HepG2 (cell line): ENCODE results near the gene TUBGCP4. TPM values are rescaled to one million over a fixed set of nuclear protein-coding genes. Genes with fewer than 3 reads are reported as not detected.

ENCODE experiments used
- ATAC-seq: fragments of 200-7000 bp; cut with Tn5 transposase; 3 replicates; pipeline ENCODE4 v1.9.1; 2020; ENCODE audit warnings: mild to moderate bottlenecking, moderate library complexity
- BruUV-seq: library from RNA; stranded (reverse); fragments of 400-500 nt; replicated peaks from 2 replicates; lab custom pipeline; 2021; lab: Mats Ljungman, UMichigan
- CTCF ChIA-PET: fragments of 300-600 bp; formaldehyde crosslinking; extraction: SDS; loops from one replicate; lab custom pipeline; 2021; ENCODE audit warnings: low total read pairs, inconsistent platforms, low intra/inter-chr PET ratio; lab: Yijun Ruan, JAX
- POLR2A ChIA-PET: fragments of 350-600 bp; sonication (Branson Sonifier 250); formaldehyde crosslinking; loops from one replicate; lab custom pipeline; 2020; ENCODE audit warnings: antibody characterized with exemption, inconsistent platforms; lab: Yijun Ruan, JAX
- DNase-seq: peaks from one replicate; pipeline ENCODE4 v3.0.0-alpha.2; 2015; ENCODE audit warnings: low spot score
- FAIRE-seq: peaks from 3 replicates; lab custom pipeline; 2011; peaks lifted over from hg19 to GRCh38; lab: Jason Lieb, UNC
- H2AFZ ChIP-seq: one replicate; pipeline ENCODE4 v1.6.1; 2011; ENCODE audit warnings: low read length, inconsistent platforms
- H3K27ac ChIP-seq: fragments of 300-600 bp; 3 replicates; pipeline ENCODE4 v1.8.0; 2011; ENCODE audit warnings: mixed run types, mild to moderate bottlenecking, mixed read lengths, low read length, inconsistent platforms; ENCODE audit not compliant: insufficient read depth; ENCODE audit errors: extremely low read length
- H3K27me3 ChIP-seq, 2 experiments: fragments of 200-600 bp in 1 of 2; 2 replicates in 1 of 2; 3 replicates in 1 of 2; pipeline versions ENCODE4 v1.6.0 to v1.8.0; 2011; ENCODE audit warnings: low read length in 2 of 2, mild to moderate bottlenecking in 2 of 2, moderate library complexity in 2 of 2, inconsistent platforms in 1 of 2; ENCODE audit not compliant: insufficient read depth in 2 of 2, control insufficient read depth in 1 of 2
- H3K36me3 ChIP-seq, 2 experiments: fragments of 200-600 bp in 1 of 2; replicated peaks in 1 of 2; 2 replicates in 1 of 2; 3 replicates in 1 of 2; pipeline versions ENCODE4 v1.5.1 to v1.8.0; 2011; ENCODE audit warnings: low read length in 2 of 2, inconsistent platforms in 1 of 2; ENCODE audit not compliant: insufficient read depth in 2 of 2, control insufficient read depth in 1 of 2
- H3K4me1 ChIP-seq: 2 replicates; pipeline ENCODE4 v1.5.1; 2012; ENCODE audit warnings: low read length, inconsistent platforms; ENCODE audit not compliant: insufficient read depth
- H3K4me2 ChIP-seq: 2 replicates; pipeline ENCODE4 v1.6.0; 2011; ENCODE audit warnings: low read depth, low read length, inconsistent platforms
- H3K4me3 ChIP-seq, 3 experiments: fragments of 200-600 bp in 1 of 3; sonication (generic), shearing (Covaris generic) in 1 of 3; replicated peaks in 1 of 3; 2 replicates each; pipeline ENCODE4 v1.5.1; 2011 to 2016; ENCODE audit warnings: low read length in 3 of 3, inconsistent platforms in 2 of 3, low read depth in 2 of 3, mild to moderate bottlenecking in 2 of 3, control low read depth in 1 of 3, mixed read lengths in 1 of 3; ENCODE audit not compliant: insufficient read depth in 1 of 3
- H3K79me2 ChIP-seq: one replicate; pipeline ENCODE4 v1.6.1; 2011; ENCODE audit warnings: low read length, inconsistent platforms; ENCODE audit not compliant: insufficient read depth
- H3K9ac ChIP-seq: 2 replicates; pipeline ENCODE4 v1.6.0; 2011; ENCODE audit warnings: mild to moderate bottlenecking, low read depth, low read length, inconsistent platforms; ENCODE audit not compliant: insufficient read depth
- H3K9me3 ChIP-seq: 2 replicates; pipeline ENCODE4 v1.5.1; 2012; ENCODE audit warnings: mild to moderate bottlenecking, low read length
- H4K20me1 ChIP-seq: 2 replicates; pipeline ENCODE4 v1.6.0; 2011; ENCODE audit warnings: inconsistent platforms, mild to moderate bottlenecking, low read length, moderate library complexity; ENCODE audit not compliant: insufficient read depth
- EHMT2 ChIP-seq: fragments of 200-600 bp; sonication (generic); IDR thresholded peaks from 2 replicates; pipeline ENCODE4 v1.7.0; 2017; ENCODE audit warnings: antibody characterized with exemption, low read depth, low read length, borderline replicate concordance
- FOXO4 ChIP-seq: sonication (generic); formaldehyde crosslinking; conservative IDR thresholded peaks from 2 replicates; pipeline ENCODE4 v1.8.1; 2023; ENCODE audit warnings: missing genetic modification reagents
- PLSCR1 ChIP-seq: sonication (generic); formaldehyde crosslinking; IDR thresholded peaks from 2 replicates; pipeline ENCODE4 v1.5.0; 2020; ENCODE audit warnings: missing genetic modification reagents, mild to moderate bottlenecking, borderline replicate concordance
- SKI ChIP-seq: fragments of 450-650 bp; IDR thresholded peaks from one replicate; pipeline ENCODE4 v1.6.1; 2018; ENCODE audit warnings: mild to moderate bottlenecking; ENCODE audit not compliant: partially characterized antibody
- ZNF260 ChIP-seq: sonication (generic); formaldehyde crosslinking; IDR thresholded peaks from 2 replicates; pipeline ENCODE4 v1.4.0; 2020; ENCODE audit warnings: missing genetic modification reagents, low read depth, mild to moderate bottlenecking, borderline replicate concordance
- ZUFSP ChIP-seq: sonication (generic); formaldehyde crosslinking; IDR thresholded peaks from 2 replicates; pipeline ENCODE4 v1.9.0; 2021; ENCODE audit warnings: missing genetic modification reagents, mild to moderate bottlenecking, borderline replicate concordance
- in situ Hi-C: cut with HindIII; loops from 2 replicates; pipeline ENCODE4 v1.10.0; 2017; ENCODE audit warnings: low pct_unique_long_range_greater_than_20kb; ENCODE audit not compliant: extremely low pct_ligation_motif_present
- intact Hi-C: fragments of 100-400 bp; cut with micrococcal nuclease; formaldehyde crosslinking; loops from one replicate; pipeline ENCODE4 v1.10.0; 2022; ENCODE audit not compliant: unreplicated experiment
- polyA plus RNA-seq, 8 experiments: library from polyadenylated mRNA; depleted of rRNA in 3 of 8; stranded (reverse) in 7 of 8; unstranded in 1 of 8; fragments of >200 nt; fragmentation: Illumina TruSeq in 4 of 8; extraction: Trizol in 4 of 8; gene quantifications; 2 replicates each; pipeline versions ENCODE4 v1.2.1 to v1.2.3, GENCODE V29; 2011 to 2016; ENCODE audit warnings: low read depth in 4 of 8, missing spikeins in 1 of 8, mixed read lengths in 1 of 8; ENCODE audit not compliant: insufficient read depth in 1 of 8
- total RNA-seq, 5 experiments: library from RNA; depleted of rRNA; stranded (reverse); fragments of >200 nt; fragmentation: Illumina TruSeq; extraction: Trizol; gene quantifications; 2 replicates each; pipeline ENCODE4 v1.2.3, GENCODE V29; 2016; ENCODE audit warnings: low read depth in 1 of 5

TUBGCP4 gene
- total and polyA plus RNA-seq, 2 of the 13 experiments (the other 11 are each of a cell fraction or from before 2014, with no cell fraction given), result 15.0 to 20.5 TPM

GRCh38 chr15:43433661-43434303 is 62.9 kb downstream of the TUBGCP4 start (continued):
- TF ChIP-seq FOXO4 (CRISPR knock-in tag) (no peak), SKI (no peak), ZUFSP (CRISPR knock-in tag) (no peak)

- no peak for TF ChIP-seq EHMT2
- no peak for TF ChIP-seq ZNF260
- TF ChIP-seq PLSCR1 (CRISPR knock-in tag), result no peak
- Histone ChIP-seq H2AFZ (no peak overlapping the region), H3K4me1 (peaks cover 6% of the 10 kb centered on the region), H3K4me2 (no peak overlapping the region), H3K36me3 (peaks cover 7 to 30% of the 10 kb centered on the region in 2 experiments), H3K79me2 (no peaks in the 10 kb centered on the region), H3K9ac (no peak overlapping the region), H3K27ac (no peak overlapping the region), H3K27me3 (no peaks in the 10 kb centered on the region), H3K4me3 (no peak overlapping the region), H3K9me3 (no peaks in the 10 kb centered on the region), H4K20me1 (no peaks in the 10 kb centered on the region)
- POLR2A ChIA-PET, result no interaction called here
- BruUV-seq, result no TSS peak
- FAIRE-seq (no peak), DNase-seq (no peak), ATAC-seq (no peak)
- CTCF ChIA-PET, result no interaction called here
- in situ Hi-C loops (loop anchor here (25.0 kb wide), 1 partner anchor 328 kb away; no protein-coding TSS in a partner anchor), intact Hi-C loops (no loop called here)
Observed at GRCh38 chr15:43434446-43434845, 63.5 kb downstream of the TUBGCP4 start.
